Peyer's patch (tissue), 4 donors: ENCODE measurements around the gene POU3F4.

Experiments
- CTCF ChIP-seq, 6 experiments: fragments of 450-650 bp in 4 of 6; fragments of 200-600 bp in 2 of 6; sonication (generic) in 1 of 6; IDR thresholded peaks; one replicate each; pipeline ENCODE4 v1.5.1; 2017 to 2019; ENCODE audit warnings: antibody characterized with exemption in 6 of 6, mild to moderate bottlenecking in 3 of 6, moderate library complexity in 1 of 6
- POLR2A ChIP-seq, 2 donors: fragments of 450-650 bp; IDR thresholded peaks; one replicate each; pipeline ENCODE4 v1.5.1; 2017; ENCODE audit warnings: antibody characterized with exemption in 2 of 2, mild to moderate bottlenecking in 2 of 2, moderate library complexity in 2 of 2

DNA sequence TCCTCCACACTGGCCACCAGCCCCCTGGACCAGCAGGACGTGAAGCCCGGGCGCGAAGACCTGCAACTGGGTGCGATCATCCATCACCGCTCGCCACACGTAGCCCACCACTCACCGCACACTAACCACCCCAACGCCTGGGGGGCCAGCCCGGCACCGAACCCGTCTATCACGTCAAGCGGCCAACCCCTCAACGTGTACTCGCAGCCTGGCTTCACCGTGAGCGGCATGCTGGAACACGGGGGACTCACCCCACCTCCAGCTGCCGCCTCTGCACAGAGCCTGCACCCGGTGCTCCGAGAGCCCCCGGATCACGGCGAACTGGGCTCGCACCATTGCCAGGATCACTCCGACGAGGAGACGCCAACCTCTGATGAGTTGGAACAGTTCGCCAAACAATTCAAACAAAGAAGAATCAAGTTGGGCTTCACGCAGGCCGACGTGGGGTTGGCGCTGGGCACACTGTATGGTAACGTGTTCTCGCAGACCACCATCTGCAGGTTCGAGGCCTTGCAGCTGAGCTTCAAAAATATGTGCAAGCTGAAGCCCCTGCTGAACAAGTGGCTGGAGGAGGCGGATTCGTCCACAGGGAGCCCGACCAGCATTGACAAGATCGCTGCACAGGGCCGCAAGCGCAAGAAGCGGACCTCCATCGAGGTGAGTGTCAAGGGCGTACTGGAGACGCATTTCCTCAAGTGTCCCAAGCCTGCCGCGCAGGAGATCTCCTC is 600 bp downstream of the POU3F4 start:
- TF ChIP-seq CTCF (IDR thresholded peaks at IDR 0.05) (no peak), POLR2A (IDR thresholded peaks at IDR 0.05) (no peak)
